HepG2 (cell line): ENCODE data around the gene FAM81A. TPM values are rescaled to one million over a fixed set of nuclear protein-coding genes. Genes with fewer than 3 reads are reported as not detected.
A peak's percentile ranks its signal among the peaks of the same experiment; 100 is the strongest.

Experiments
- FIP1L1 ChIP-seq: fragments of 200-400 bp; formaldehyde crosslinking; IDR thresholded peaks from 2 replicates; pipeline ENCODE4 v1.6.1; 2018; ENCODE audit warnings: low read depth, mild to moderate bottlenecking, low read length, moderate library complexity, borderline replicate concordance; ENCODE audit not compliant: insufficient read depth
- KLF16 ChIP-seq, 2 experiments: sonication (generic) in 1 of 2; formaldehyde crosslinking in 1 of 2; IDR thresholded peaks; 2 replicates each; pipeline versions ENCODE4 v1.6.1 to v1.8.0; 2016 to 2023; ENCODE audit warnings: missing genetic modification reagents in 2 of 2, missing compliant biosample characterization in 1 of 2
- LCORL ChIP-seq, 2 experiments: fragments of 450-650 bp in 1 of 2; sonication (generic) in 1 of 2; formaldehyde crosslinking in 1 of 2; IDR thresholded peaks; 2 replicates each; pipeline versions ENCODE4 v1.5.0 to v1.6.1; 2017 to 2020; ENCODE audit warnings: antibody characterized with exemption in 1 of 2, missing genetic modification reagents in 1 of 2
- NFATC3 ChIP-seq: sonication (generic); formaldehyde crosslinking; IDR thresholded peaks from 2 replicates; pipeline ENCODE4 v1.5.1; 2020; ENCODE audit warnings: mild to moderate bottlenecking, missing genetic modification reagents
- ZC3H13 ChIP-seq: sonication (generic); formaldehyde crosslinking; IDR thresholded peaks from 2 replicates; pipeline ENCODE4 v1.8.1; 2023; ENCODE audit warnings: mild to moderate bottlenecking, missing genetic modification reagents, moderate library complexity
- polyA plus RNA-seq, 8 experiments: library from polyadenylated mRNA; depleted of rRNA in 3 of 8; stranded (reverse) in 7 of 8; unstranded in 1 of 8; fragments of >200 nt; fragmentation: Illumina TruSeq in 4 of 8; extraction: Trizol in 4 of 8; gene quantifications; 2 replicates each; pipeline versions ENCODE4 v1.2.1 to v1.2.3, GENCODE V29; 2011 to 2016; ENCODE audit warnings: low read depth in 4 of 8, missing spikeins in 1 of 8, mixed read lengths in 1 of 8; ENCODE audit not compliant: insufficient read depth in 1 of 8
- total RNA-seq, 5 experiments: library from RNA; depleted of rRNA; stranded (reverse); fragments of >200 nt; fragmentation: Illumina TruSeq; extraction: Trizol; gene quantifications; 2 replicates each; pipeline ENCODE4 v1.2.3, GENCODE V29; 2016; ENCODE audit warnings: low read depth in 1 of 5
- TF ChIP-seq, protein P1 (sequence below): sonication (generic); formaldehyde crosslinking; IDR thresholded peaks from 2 replicates; pipeline ENCODE4 v1.4.0; 2020; ENCODE audit warnings: missing genetic modification reagents, borderline replicate concordance
- TF ChIP-seq, protein P2 (sequence below): sonication (generic); formaldehyde crosslinking; IDR thresholded peaks from 2 replicates; pipeline ENCODE4 v1.4.0; 2020; ENCODE audit warnings: missing genetic modification reagents

The FAM81A gene
- total and polyA plus RNA-seq, 2 of the 13 experiments (the other 11 are each of a cell fraction or from before 2014, with no cell fraction given) = 0.09 TPM; not detected in 1

DNA sequence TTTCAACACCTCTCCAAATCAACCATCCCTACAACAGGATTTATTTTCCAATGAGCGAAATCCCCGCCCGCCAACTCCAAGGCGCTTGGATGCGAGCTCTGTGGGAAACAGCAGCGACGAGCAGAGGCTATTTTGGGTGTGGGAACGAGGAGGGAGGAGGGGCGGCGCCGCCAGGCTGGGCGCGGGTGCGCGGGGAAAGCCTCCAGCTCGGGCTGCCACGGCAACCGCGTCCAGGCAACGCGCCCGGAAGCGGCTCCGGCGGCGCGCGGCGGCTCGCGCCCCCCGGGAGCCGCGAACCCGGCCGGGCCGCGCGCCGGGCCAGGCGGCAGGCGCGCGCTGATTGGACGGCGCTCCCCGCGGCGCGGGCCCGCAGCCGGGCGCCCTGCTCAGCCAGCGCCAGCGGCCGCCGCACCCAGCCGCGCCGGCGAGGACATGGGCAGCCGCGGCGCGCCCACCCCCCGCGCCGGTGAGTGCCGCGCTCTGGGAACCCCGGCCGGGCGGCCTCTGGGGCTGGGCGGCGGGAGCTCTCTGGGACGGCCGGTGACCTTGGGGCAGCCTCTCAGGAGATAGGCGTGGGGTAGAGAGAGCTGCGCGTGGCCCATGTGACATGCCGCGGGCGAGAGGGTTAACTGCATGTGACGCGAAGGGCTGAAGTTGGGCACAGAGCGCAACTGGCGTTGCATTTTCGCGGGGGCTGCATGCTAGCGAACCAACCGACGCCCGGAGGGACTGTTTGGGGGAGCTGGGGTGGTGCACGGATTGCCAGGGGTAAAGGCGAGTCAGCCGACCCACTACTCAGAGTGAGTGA is at the start of gene FAM81A (continued):
- TF ChIP-seq, protein P1, sequence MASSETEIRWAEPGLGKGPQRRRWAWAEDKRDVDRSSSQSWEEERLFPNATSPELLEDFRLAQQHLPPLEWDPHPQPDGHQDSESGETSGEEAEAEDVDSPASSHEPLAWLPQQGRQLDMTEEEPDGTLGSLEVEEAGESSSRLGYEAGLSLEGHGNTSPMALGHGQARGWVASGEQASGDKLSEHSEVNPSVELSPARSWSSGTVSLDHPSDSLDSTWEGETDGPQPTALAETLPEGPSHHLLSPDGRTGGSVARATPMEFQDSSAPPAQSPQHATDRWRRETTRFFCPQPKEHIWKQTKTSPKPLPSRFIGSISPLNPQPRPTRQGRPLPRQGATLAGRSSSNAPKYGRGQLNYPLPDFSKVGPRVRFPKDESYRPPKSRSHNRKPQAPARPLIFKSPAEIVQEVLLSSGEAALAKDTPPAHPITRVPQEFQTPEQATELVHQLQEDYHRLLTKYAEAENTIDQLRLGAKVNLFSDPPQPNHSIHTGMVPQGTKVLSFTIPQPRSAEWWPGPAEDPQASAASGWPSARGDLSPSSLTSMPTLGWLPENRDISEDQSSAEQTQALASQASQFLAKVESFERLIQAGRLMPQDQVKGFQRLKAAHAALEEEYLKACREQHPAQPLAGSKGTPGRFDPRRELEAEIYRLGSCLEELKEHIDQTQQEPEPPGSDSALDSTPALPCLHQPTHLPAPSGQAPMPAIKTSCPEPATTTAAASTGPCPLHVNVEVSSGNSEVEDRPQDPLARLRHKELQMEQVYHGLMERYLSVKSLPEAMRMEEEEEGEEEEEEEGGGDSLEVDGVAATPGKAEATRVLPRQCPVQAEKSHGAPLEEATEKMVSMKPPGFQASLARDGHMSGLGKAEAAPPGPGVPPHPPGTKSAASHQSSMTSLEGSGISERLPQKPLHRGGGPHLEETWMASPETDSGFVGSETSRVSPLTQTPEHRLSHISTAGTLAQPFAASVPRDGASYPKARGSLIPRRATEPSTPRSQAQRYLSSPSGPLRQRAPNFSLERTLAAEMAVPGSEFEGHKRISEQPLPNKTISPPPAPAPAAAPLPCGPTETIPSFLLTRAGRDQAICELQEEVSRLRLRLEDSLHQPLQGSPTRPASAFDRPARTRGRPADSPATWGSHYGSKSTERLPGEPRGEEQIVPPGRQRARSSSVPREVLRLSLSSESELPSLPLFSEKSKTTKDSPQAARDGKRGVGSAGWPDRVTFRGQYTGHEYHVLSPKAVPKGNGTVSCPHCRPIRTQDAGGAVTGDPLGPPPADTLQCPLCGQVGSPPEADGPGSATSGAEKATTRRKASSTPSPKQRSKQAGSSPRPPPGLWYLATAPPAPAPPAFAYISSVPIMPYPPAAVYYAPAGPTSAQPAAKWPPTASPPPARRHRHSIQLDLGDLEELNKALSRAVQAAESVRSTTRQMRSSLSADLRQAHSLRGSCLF (CRISPR knock-in tag) = no peak
- TF ChIP-seq LCORL (IDR thresholded peaks at IDR 0.05) = no peak
- TF ChIP-seq LCORL (CRISPR knock-in tag; IDR thresholded peaks at IDR 0.05) = no peak
- TF ChIP-seq, protein P2, sequence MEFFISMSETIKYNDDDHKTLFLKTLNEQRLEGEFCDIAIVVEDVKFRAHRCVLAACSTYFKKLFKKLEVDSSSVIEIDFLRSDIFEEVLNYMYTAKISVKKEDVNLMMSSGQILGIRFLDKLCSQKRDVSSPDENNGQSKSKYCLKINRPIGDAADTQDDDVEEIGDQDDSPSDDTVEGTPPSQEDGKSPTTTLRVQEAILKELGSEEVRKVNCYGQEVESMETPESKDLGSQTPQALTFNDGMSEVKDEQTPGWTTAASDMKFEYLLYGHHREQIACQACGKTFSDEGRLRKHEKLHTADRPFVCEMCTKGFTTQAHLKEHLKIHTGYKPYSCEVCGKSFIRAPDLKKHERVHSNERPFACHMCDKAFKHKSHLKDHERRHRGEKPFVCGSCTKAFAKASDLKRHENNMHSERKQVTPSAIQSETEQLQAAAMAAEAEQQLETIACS (CRISPR knock-in tag) = peak; percentile 71
- TF ChIP-seq NFATC3 (CRISPR knock-in tag) = no peak
- no peak for TF ChIP-seq ZC3H13
- TF ChIP-seq FIP1L1 = no peak
- TF ChIP-seq KLF16 (CRISPR knock-in tag; IDR thresholded peaks at IDR 0.05) = no peak
